Urinary bladder (tissue), 4 donors: Measurements from ENCODE around the gene TNFAIP2. TPM values are rescaled to one million over a fixed set of nuclear protein-coding genes. Genes with fewer than 3 reads are reported as not detected.

ENCODE experiments used
- DNase-seq: peaks from one replicate; pipeline ENCODE4 v3.0.0-alpha.2; 2015; ENCODE audit errors: extremely low spot score
- H3K27ac ChIP-seq: one replicate; pipeline ENCODE4 v1.5.1; 2013; ENCODE audit warnings: low read depth, mild to moderate bottlenecking, moderate library complexity
- H3K36me3 ChIP-seq: one replicate; pipeline ENCODE4 v1.6.1; 2013; ENCODE audit warnings: mild to moderate bottlenecking, moderate library complexity; ENCODE audit not compliant: insufficient read depth
- H3K4me1 ChIP-seq: one replicate; pipeline ENCODE4 v1.6.1; 2013; ENCODE audit warnings: mild to moderate bottlenecking, moderate library complexity; ENCODE audit not compliant: insufficient read depth
- H3K4me3 ChIP-seq: one replicate; pipeline ENCODE4 v1.5.1; 2013; ENCODE audit warnings: low read depth, low read length
- WGBS: extraction: QIAGEN DNeasy Blood & Tissue Kit; methylation state at CpG from one replicate; pipeline ENCODE4 v1.1.7; 2013; 5-methylcytosine and 5-hydroxymethylcytosine counted together
- polyA plus RNA-seq: library from polyadenylated mRNA; stranded (reverse); fragments of 200-250 nt; gene quantifications from one replicate; pipeline ENCODE4 v1.2.3, GENCODE V29; 2013
- total RNA-seq: library from RNA; depleted of rRNA; stranded (reverse); fragments of >200 nt; gene quantifications from one replicate; pipeline ENCODE4 v1.2.3, GENCODE V29; 2014
- donor health status: healthy with polysubstance abuse.
- donor health status: healthy.

The TNFAIP2 gene
- 45.7 TPM for total RNA-seq
- polyA plus RNA-seq, result 169 TPM

GRCh38 chr14:103122947-103123633 lies at the start of gene TNFAIP2:
TNFAIP2 (plus strand) TSS chr14:103123461; CDS start chr14:103126458, 2,997 bp downstream.
- H3K36me3 ChIP-seq, result no peaks in the 10 kb centered on the region
- peak within 1 kb of the TSS; percentile 91 for H3K27ac ChIP-seq
- H3K4me1 ChIP-seq, result peaks cover 3% of the 10 kb centered on the region
- peak within 1 kb of the TSS; percentile 64 for H3K4me3 ChIP-seq
- DNase-seq, result no peak
- WGBS, result 3% methylated on average over 74 of the region's 74 CpGs

- WGBS, result 67% methylated on average over 21 of the region's 21 CpGs
- Histone ChIP-seq H3K36me3 (no peaks in the 10 kb centered on the region), H3K4me3 (no peak overlapping the region), H3K4me1 (no peaks in the 10 kb centered on the region), H3K27ac (no peak overlapping the region)
- DNase-seq, result no peak
Measured at GRCh38 chr14:103073876-103074728, 49.2 kb upstream of the TNFAIP2 start.

- H3K36me3 ChIP-seq, result no peaks in the 10 kb centered on the region
- no peak for DNase-seq
- H3K27ac ChIP-seq, result peak overlapping the region; percentile 3
- no peak overlapping the region for H3K4me3 ChIP-seq
- WGBS, result 22% methylated on average over 21 of the region's 21 CpGs
- H3K4me1 ChIP-seq, result no peaks in the 10 kb centered on the region
Measured at GRCh38 chr14:103074729-103075367, 48.4 kb upstream of the TNFAIP2 start.

GRCh38 chr14:103078420-103078749 lies 44.9 kb upstream of the TNFAIP2 start:
- H3K4me3 ChIP-seq, result no peak overlapping the region
- DNase-seq, result no peak
- H3K27ac ChIP-seq, result no peak overlapping the region
- no peaks in the 10 kb centered on the region for H3K4me1 ChIP-seq
- WGBS, result 14% methylated on average over 9 of the region's 9 CpGs
- H3K36me3 ChIP-seq, result no peaks in the 10 kb centered on the region

- DNase-seq, result no peak
- 78% methylated on average over 11 of the region's 11 CpGs for WGBS
- H3K4me3 ChIP-seq, result no peak overlapping the region
- no peak overlapping the region for H3K27ac ChIP-seq
- H3K36me3 ChIP-seq, result no peaks in the 10 kb centered on the region
- no peaks in the 10 kb centered on the region for H3K4me1 ChIP-seq
Measured at GRCh38 chr14:103078860-103079587, 44.2 kb upstream of the TNFAIP2 start.

- Histone ChIP-seq H3K4me3 (no peak overlapping the region), H3K4me1 (no peaks in the 10 kb centered on the region), H3K36me3 (no peaks in the 10 kb centered on the region), H3K27ac (no peak overlapping the region)
- no peak for DNase-seq
- over 99% methylated on average over 2 of the region's 2 CpGs for WGBS
Measured at GRCh38 chr14:103081951-103082350, 41.3 kb upstream of the TNFAIP2 start.

- Histone ChIP-seq H3K27ac (no peak within 1 kb of the TSS), H3K4me1 (no peaks in the 10 kb centered on the region), H3K4me3 (no peak within 1 kb of the TSS), H3K36me3 (no peaks in the 10 kb centered on the region)
- DNase-seq, result no peak
- WGBS, result 17% methylated on average over 61 of the region's 61 CpGs
Measured at GRCh38 chr14:103084021-103084919, 39.0 kb upstream of the TNFAIP2 start, which contains the start of gene LBHD2. LBHD2 (plus strand) TSS chr14:103084210; CDS start chr14:103086013, 1,803 bp downstream.

- Histone ChIP-seq H3K4me1 (no peaks in the 10 kb centered on the region), H3K27ac (no peak overlapping the region), H3K36me3 (no peaks in the 10 kb centered on the region), H3K4me3 (no peak overlapping the region)
- DNase-seq, result no peak
- 76% methylated on average over 24 of the region's 24 CpGs for WGBS
Measured at GRCh38 chr14:103085106-103086091, 37.9 kb upstream of the TNFAIP2 start.

GRCh38 chr14:103086771-103087342 lies 36.4 kb upstream of the TNFAIP2 start:
- DNase-seq, result no peak
- Histone ChIP-seq H3K4me1 (no peaks in the 10 kb centered on the region), H3K36me3 (no peaks in the 10 kb centered on the region), H3K4me3 (no peak overlapping the region), H3K27ac (no peak overlapping the region)
- WGBS, result 77% methylated on average over 8 of the region's 8 CpGs

- no peaks in the 10 kb centered on the region for H3K36me3 ChIP-seq
- WGBS, result 77% methylated on average over 13 of the region's 13 CpGs
- DNase-seq, result no peak
- no peaks in the 10 kb centered on the region for H3K4me1 ChIP-seq
- no peak overlapping the region for H3K27ac ChIP-seq
- H3K4me3 ChIP-seq, result no peak overlapping the region
Measured at GRCh38 chr14:103087343-103087835, 35.9 kb upstream of the TNFAIP2 start.

- Histone ChIP-seq H3K4me3 (no peak overlapping the region), H3K27ac (no peak overlapping the region), H3K4me1 (no peaks in the 10 kb centered on the region), H3K36me3 (no peaks in the 10 kb centered on the region)
- WGBS, result 94% methylated on average over 6 of the region's 6 CpGs
- DNase-seq, result no peak
Measured at GRCh38 chr14:103088921-103089320, 34.3 kb upstream of the TNFAIP2 start.
